Fibroblast of lung (primary cell): Measurements from ENCODE around the gene MAEA. TPM values are rescaled to one million over a fixed set of nuclear protein-coding genes. Genes with fewer than 3 reads are reported as not detected.
"Not testable (repeated sequence)": the region's sequence is repeated elsewhere in the genome, so short reads cannot be mapped to it uniquely, and the experiment has no call there.

Experiments used
- DNase-seq, 2 donors: peaks; one replicate each; pipeline versions ENCODE4 v3.0.0 to v3.0.0-alpha.2; 2010; ENCODE audit warnings: low read depth in 2 of 2
- H2AFZ ChIP-seq: 2 replicates; pipeline ENCODE4 v1.5.1; 2012; ENCODE audit warnings: low read length, control low read depth, inconsistent platforms
- H3K27ac ChIP-seq: 2 replicates; pipeline ENCODE4 v1.5.1; 2011; ENCODE audit warnings: low read length, control low read depth; ENCODE audit not compliant: insufficient read depth
- H3K27me3 ChIP-seq: 2 replicates; pipeline ENCODE4 v1.5.1; 2011; ENCODE audit warnings: mild to moderate bottlenecking, low read length; ENCODE audit not compliant: control insufficient read depth, insufficient read depth
- H3K36me3 ChIP-seq: 2 replicates; pipeline ENCODE4 v1.5.1; 2011; ENCODE audit warnings: low read length; ENCODE audit not compliant: control insufficient read depth, insufficient read depth
- H3K4me1 ChIP-seq: 2 replicates; pipeline ENCODE4 v1.5.1; 2011; ENCODE audit warnings: low read length; ENCODE audit not compliant: control insufficient read depth, insufficient read depth; ENCODE audit errors: extremely low read depth
- H3K4me2 ChIP-seq: 2 replicates; pipeline ENCODE4 v1.5.1; 2011; ENCODE audit warnings: low read length, control low read depth; ENCODE audit not compliant: insufficient read depth; ENCODE audit errors: extremely low read depth
- H3K4me3 ChIP-seq, 4 experiments: fragments of 200-600 bp in 1 of 4; sonication (generic) in 1 of 4; replicated peaks in 1 of 4; 2 replicates each; pipeline ENCODE4 v1.5.1; 2011 to 2016; ENCODE audit warnings: low read length in 4 of 4, low read depth in 3 of 4, mild to moderate bottlenecking in 3 of 4, control low read depth in 2 of 4, inconsistent platforms in 1 of 4, mixed read lengths in 1 of 4; ENCODE audit not compliant: insufficient read depth in 1 of 4; ENCODE audit errors: control extremely low read depth in 1 of 4
- H3K79me2 ChIP-seq: 2 replicates; pipeline ENCODE4 v1.5.1; 2012; ENCODE audit warnings: mild to moderate bottlenecking, low read length, inconsistent platforms; ENCODE audit not compliant: control insufficient read depth, insufficient read depth
- H3K9ac ChIP-seq: 2 replicates; pipeline ENCODE4 v1.5.1; 2011; ENCODE audit warnings: mild to moderate bottlenecking, low read length, control low read depth; ENCODE audit not compliant: insufficient read depth
- H3K9me3 ChIP-seq: 2 replicates; pipeline ENCODE4 v1.5.1; 2012; ENCODE audit warnings: low read depth, low read length; ENCODE audit not compliant: control insufficient read depth, insufficient read depth
- H4K20me1 ChIP-seq: 2 replicates; pipeline ENCODE4 v1.5.1; 2011; ENCODE audit warnings: low read length; ENCODE audit not compliant: control insufficient read depth, insufficient read depth; ENCODE audit errors: extremely low read depth
- EZH2 ChIP-seq: IDR thresholded peaks from 2 replicates; pipeline ENCODE4 v1.5.1; 2012; ENCODE audit warnings: low read length, control low read depth, mild to moderate bottlenecking; ENCODE audit errors: missing control alignments
- polyA plus RNA-seq, 2 donors: library from polyadenylated mRNA; depleted of rRNA in 1 of 2; stranded (reverse) in 1 of 2; unstranded in 1 of 2; fragments of >200 nt; gene quantifications; 2 replicates each; pipeline ENCODE4 v1.2.1, GENCODE V29; 2011 to 2012; ENCODE audit warnings: missing spikeins in 1 of 2
- total RNA-seq: library from RNA; depleted of rRNA; stranded (reverse); fragments of >200 nt; gene quantifications from 2 replicates; pipeline ENCODE4 v1.2.1, GENCODE V29; 2014
- TF ChIP-seq, protein P1 (sequence below), 2 donors: IDR thresholded peaks in 1 of 2; conservative IDR thresholded peaks in 1 of 2; 1 replicate in 1 of 2; 2 replicates in 1 of 2; pipeline ENCODE4 v1.5.1; 2011 to 2012; ENCODE audit warnings: low read length in 2 of 2, control low read depth in 1 of 2, inconsistent platforms in 1 of 2, low read depth in 1 of 2, mild to moderate bottlenecking in 1 of 2

Gene MAEA
- total and polyA plus RNA-seq, 2 donors (not counting 1 experiment from before 2014, with no cell fraction given): 44.3 to 53.8 TPM

DNA sequence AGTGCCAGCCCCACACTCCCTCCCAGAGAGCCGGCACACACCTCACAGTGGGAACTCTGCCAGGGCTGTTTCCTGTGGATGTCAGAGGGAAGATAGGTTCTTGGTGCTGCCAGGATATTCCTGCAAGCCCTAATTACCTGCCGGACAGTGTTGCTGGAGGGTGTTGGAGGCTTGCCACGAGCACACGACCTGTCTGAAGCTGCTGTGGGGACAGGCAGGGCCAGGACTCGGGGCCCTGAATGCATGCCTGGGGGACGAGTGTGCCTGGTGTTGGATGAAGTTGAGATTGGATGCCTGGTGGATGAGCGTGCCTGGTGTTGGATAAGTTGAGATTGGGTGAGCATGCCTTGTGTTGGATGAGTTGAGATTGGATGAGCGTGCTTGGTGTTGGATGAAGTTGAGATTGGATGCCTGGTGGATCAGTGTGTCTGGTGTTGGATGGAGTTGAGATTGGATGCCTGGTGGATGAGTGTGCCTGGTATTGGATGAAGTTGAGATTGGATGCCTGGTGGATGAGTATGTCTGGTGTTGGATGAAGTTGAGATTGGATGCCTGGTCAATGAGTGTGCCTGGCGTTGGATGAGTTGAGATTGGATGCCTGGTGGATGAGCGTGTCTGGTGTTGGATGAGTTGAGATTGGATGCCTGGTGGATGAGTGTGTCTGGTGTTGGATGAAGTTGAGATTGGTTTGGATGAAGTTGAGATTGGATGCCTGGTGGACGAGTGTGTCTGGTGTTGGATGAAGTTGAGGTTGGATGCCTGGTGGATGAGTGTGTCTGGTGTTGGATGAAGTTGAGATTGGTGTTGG is 34.1 kb downstream of the MAEA start:
- Histone ChIP-seq H3K4me2 (no peak overlapping the region), H4K20me1 (no peaks in the 10 kb centered on the region), H3K27me3 (no peaks in the 10 kb centered on the region), H3K36me3 (peaks cover 29% of the 10 kb centered on the region), H3K79me2 (peaks cover 2% of the 10 kb centered on the region), H3K4me3 (no peak overlapping the region), H3K9me3 (peaks cover 7% of the 10 kb centered on the region), H2AFZ (no peak overlapping the region), H3K4me1 (no peaks in the 10 kb centered on the region), H3K9ac (no peak overlapping the region), H3K27ac (peak overlapping the region; percentile 85)
- TF ChIP-seq EZH2: no peak
- TF ChIP-seq, protein P1, sequence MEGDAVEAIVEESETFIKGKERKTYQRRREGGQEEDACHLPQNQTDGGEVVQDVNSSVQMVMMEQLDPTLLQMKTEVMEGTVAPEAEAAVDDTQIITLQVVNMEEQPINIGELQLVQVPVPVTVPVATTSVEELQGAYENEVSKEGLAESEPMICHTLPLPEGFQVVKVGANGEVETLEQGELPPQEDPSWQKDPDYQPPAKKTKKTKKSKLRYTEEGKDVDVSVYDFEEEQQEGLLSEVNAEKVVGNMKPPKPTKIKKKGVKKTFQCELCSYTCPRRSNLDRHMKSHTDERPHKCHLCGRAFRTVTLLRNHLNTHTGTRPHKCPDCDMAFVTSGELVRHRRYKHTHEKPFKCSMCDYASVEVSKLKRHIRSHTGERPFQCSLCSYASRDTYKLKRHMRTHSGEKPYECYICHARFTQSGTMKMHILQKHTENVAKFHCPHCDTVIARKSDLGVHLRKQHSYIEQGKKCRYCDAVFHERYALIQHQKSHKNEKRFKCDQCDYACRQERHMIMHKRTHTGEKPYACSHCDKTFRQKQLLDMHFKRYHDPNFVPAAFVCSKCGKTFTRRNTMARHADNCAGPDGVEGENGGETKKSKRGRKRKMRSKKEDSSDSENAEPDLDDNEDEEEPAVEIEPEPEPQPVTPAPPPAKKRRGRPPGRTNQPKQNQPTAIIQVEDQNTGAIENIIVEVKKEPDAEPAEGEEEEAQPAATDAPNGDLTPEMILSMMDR (conservative IDR thresholded peaks at IDR 0.05 in 1 of 2, IDR thresholded peaks at IDR 0.05 in 1 of 2; ENCODE audit: low read depth in 1 of 2, low read length in 2 of 2): no peak
- DNase-seq: peak; percentile 93 to 99

DNA sequence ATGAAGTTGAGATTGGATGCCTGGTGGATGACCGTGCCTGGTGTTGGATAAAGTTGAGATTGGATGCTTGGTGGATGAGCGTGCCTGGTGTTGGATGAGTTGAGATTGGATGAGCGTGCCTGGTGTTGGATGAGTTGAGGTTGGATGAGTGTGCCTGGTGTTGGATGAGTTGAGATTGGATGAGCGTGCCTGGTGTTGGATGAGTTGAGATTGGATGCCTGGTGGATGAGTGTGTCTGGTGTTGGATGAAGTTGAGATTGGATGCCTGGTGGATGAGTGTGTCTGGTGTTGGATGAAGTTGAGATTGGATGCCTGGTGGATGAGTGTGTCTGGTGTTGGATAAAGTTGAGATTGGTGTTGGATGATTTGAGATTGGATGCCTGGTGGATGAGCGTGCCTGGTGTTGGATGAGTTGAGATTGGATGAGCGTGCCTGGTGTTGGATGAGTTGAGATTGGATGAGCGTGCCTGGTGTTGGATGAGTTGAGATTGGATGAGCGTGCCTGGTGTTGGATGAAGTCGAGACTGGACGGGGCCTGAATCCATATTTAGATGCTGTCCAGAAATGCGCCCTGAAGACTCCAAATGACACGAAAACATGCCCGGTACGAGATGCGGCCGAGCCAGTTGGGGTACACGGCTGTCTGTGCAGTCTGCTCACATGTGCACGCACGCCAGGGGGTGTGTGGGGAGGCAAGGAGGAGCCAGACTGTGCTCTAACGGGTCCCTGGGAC is 34.9 kb downstream of the MAEA start:
- not testable (repeated sequence) for H3K9ac ChIP-seq, H4K20me1 ChIP-seq
- H3K27ac ChIP-seq: peak overlapping the region; percentile 85

DNA sequence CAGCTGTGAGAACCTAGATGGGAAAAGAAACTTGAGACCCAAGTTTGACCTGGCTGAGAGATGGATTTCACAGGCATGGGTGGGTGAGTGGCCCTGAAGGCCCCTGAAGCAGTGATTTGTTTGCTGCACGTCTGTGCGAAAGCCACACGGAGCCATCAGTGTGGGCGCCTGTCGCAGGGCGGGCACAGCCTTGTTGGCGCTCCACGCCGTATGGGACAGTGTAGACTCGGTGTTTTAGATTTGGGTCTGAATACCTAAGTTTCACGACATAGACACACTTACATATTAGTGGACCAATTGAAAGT is 35.4 kb downstream of the MAEA start:
- no peak overlapping the region for H3K4me3 ChIP-seq
- H3K4me2 ChIP-seq: no peak overlapping the region
- peaks cover 7% of the 10 kb centered on the region for H3K9me3 ChIP-seq
- peaks cover 34% of the 10 kb centered on the region for H3K36me3 ChIP-seq
- H3K27me3 ChIP-seq: no peaks in the 10 kb centered on the region
- no peaks in the 10 kb centered on the region for H3K4me1 ChIP-seq
- H3K9ac ChIP-seq: no peak overlapping the region
- H3K27ac ChIP-seq: peak overlapping the region; percentile 85
- peaks cover 2% of the 10 kb centered on the region for H3K79me2 ChIP-seq
- no peaks in the 10 kb centered on the region for H4K20me1 ChIP-seq
- H2AFZ ChIP-seq: no peak overlapping the region
- TF ChIP-seq, protein P1 (conservative IDR thresholded peaks at IDR 0.05 in 1 of 2, IDR thresholded peaks at IDR 0.05 in 1 of 2; ENCODE audit: low read depth in 1 of 2, low read length in 2 of 2): no peak
- no peak for TF ChIP-seq EZH2
- no peak for DNase-seq

More for the DNA sequence above, 34.9 kb downstream of the MAEA start:
- not testable (repeated sequence) for H3K27me3 ChIP-seq, H2AFZ ChIP-seq, H3K4me1 ChIP-seq, H3K4me3 ChIP-seq, H3K4me2 ChIP-seq, H3K9me3 ChIP-seq, H3K79me2 ChIP-seq
- peak; percentile 51 to 79 for DNase-seq
- H3K36me3 ChIP-seq: peaks cover 34% of the 10 kb centered on the region
